ENCODE results near the gene MAGI2. TPM values are rescaled to one million over a fixed set of nuclear protein-coding genes. Genes with fewer than 3 reads are reported as not detected.

MAGI2 gene
- total RNA-seq, 1 donor: 18.8 TPM

- no peaks in the 10 kb centered on the region for H3K36me3 ChIP-seq (ENCODE audit: insufficient read depth, low read length)
- H3K4me2 ChIP-seq (ENCODE audit: insufficient read depth, low read length): peak overlapping the region; percentile 34
- H3K27me3 ChIP-seq (ENCODE audit: insufficient read depth, low read length): no peaks in the 10 kb centered on the region
- no peaks in the 10 kb centered on the region for H3K79me2 ChIP-seq (ENCODE audit: insufficient read depth, low read length)
- H3K9me3 ChIP-seq (ENCODE audit: low read depth, low read length): no peaks in the 10 kb centered on the region
- peak; percentile 13 for TF ChIP-seq CTCF (IDR thresholded peaks at IDR 0.05; ENCODE audit: extremely low read depth, low read depth, low read length)
- no peaks in the 10 kb centered on the region for H4K20me1 ChIP-seq (ENCODE audit: insufficient read depth, low read length)
- DNase-seq (ENCODE audit: insufficient read length, low spot score, missing footprints): peak; percentile 37
- no peak overlapping the region for H3K4me3 ChIP-seq (ENCODE audit: insufficient read depth, low read length)
- no peak overlapping the region for H3K27ac ChIP-seq (ENCODE audit: low read depth, low read length)
- H2AFZ ChIP-seq (ENCODE audit: low read length): peak overlapping the region; percentile 24
- H3K4me1 ChIP-seq (ENCODE audit: insufficient read depth, low read length): peaks cover 19% of the 10 kb centered on the region
Observed at GRCh38 chr7:78222001-78222751, 1231.3 kb downstream of the MAGI2 start.

GRCh38 chr7:78220754-78221153, 1232.7 kb downstream of the MAGI2 start:
- no peak overlapping the region for H3K4me3 ChIP-seq (ENCODE audit: insufficient read depth, low read length)
- H3K4me1 ChIP-seq (ENCODE audit: insufficient read depth, low read length): peaks cover 16% of the 10 kb centered on the region
- TF ChIP-seq CTCF (IDR thresholded peaks at IDR 0.05; ENCODE audit: extremely low read depth, low read depth, low read length): no peak
- no peaks in the 10 kb centered on the region for H3K36me3 ChIP-seq (ENCODE audit: insufficient read depth, low read length)
- no peaks in the 10 kb centered on the region for H4K20me1 ChIP-seq (ENCODE audit: insufficient read depth, low read length)
- DNase-seq (ENCODE audit: insufficient read length, low spot score, missing footprints): no peak
- no peak overlapping the region for H2AFZ ChIP-seq (ENCODE audit: low read length)
- no peak overlapping the region for H3K4me2 ChIP-seq (ENCODE audit: insufficient read depth, low read length)
- no peaks in the 10 kb centered on the region for H3K27me3 ChIP-seq (ENCODE audit: insufficient read depth, low read length)
- H3K9me3 ChIP-seq (ENCODE audit: low read depth, low read length): no peaks in the 10 kb centered on the region
- H3K79me2 ChIP-seq (ENCODE audit: insufficient read depth, low read length): no peaks in the 10 kb centered on the region
- H3K27ac ChIP-seq (ENCODE audit: low read depth, low read length): no peak overlapping the region

- Histone ChIP-seq H2AFZ (ENCODE audit: low read length) (no peak overlapping the region), H3K36me3 (ENCODE audit: insufficient read depth, low read length) (no peaks in the 10 kb centered on the region), H3K4me1 (ENCODE audit: insufficient read depth, low read length) (peaks cover 9% of the 10 kb centered on the region), H3K4me2 (ENCODE audit: insufficient read depth, low read length) (no peak overlapping the region), H3K9me3 (ENCODE audit: low read depth, low read length) (no peaks in the 10 kb centered on the region), H3K4me3 (ENCODE audit: insufficient read depth, low read length) (no peak overlapping the region), H3K79me2 (ENCODE audit: insufficient read depth, low read length) (no peaks in the 10 kb centered on the region), H3K27me3 (ENCODE audit: insufficient read depth, low read length) (no peaks in the 10 kb centered on the region), H3K27ac (ENCODE audit: low read depth, low read length) (no peak overlapping the region), H4K20me1 (ENCODE audit: insufficient read depth, low read length) (no peaks in the 10 kb centered on the region)
- DNase-seq (ENCODE audit: insufficient read length, low spot score, missing footprints): no peak
- no peak for TF ChIP-seq CTCF (IDR thresholded peaks at IDR 0.05; ENCODE audit: extremely low read depth, low read depth, low read length)
Observed at GRCh38 chr7:78218876-78219275, 1234.6 kb downstream of the MAGI2 start.

GRCh38 chr7:78218051-78218450, 1235.4 kb downstream of the MAGI2 start:
- Histone ChIP-seq H3K27me3 (ENCODE audit: insufficient read depth, low read length) (no peaks in the 10 kb centered on the region), H3K27ac (ENCODE audit: low read depth, low read length) (no peak overlapping the region), H3K36me3 (ENCODE audit: insufficient read depth, low read length) (no peaks in the 10 kb centered on the region), H3K4me3 (ENCODE audit: insufficient read depth, low read length) (no peak overlapping the region), H3K9me3 (ENCODE audit: low read depth, low read length) (no peaks in the 10 kb centered on the region), H2AFZ (ENCODE audit: low read length) (no peak overlapping the region), H3K79me2 (ENCODE audit: insufficient read depth, low read length) (no peaks in the 10 kb centered on the region), H3K4me1 (ENCODE audit: insufficient read depth, low read length) (peaks cover 9% of the 10 kb centered on the region), H3K4me2 (ENCODE audit: insufficient read depth, low read length) (no peak overlapping the region), H4K20me1 (ENCODE audit: insufficient read depth, low read length) (no peaks in the 10 kb centered on the region)
- TF ChIP-seq CTCF (IDR thresholded peaks at IDR 0.05; ENCODE audit: extremely low read depth, low read depth, low read length): no peak
- DNase-seq (ENCODE audit: insufficient read length, low spot score, missing footprints): no peak

Data from osteoblast (primary cell).